NCI-H774 (cell line): ENCODE data around the gene MRPL23.

Experiments used
- DNase-seq: peaks from one replicate; lab custom pipeline; 2025; lab: John Stamatoyannopoulos, UW

Gene MRPL23

GRCh38 chr11:1946812-1947484, at the start of gene MRPL23:
Gene MRPL23, plus strand, starts transcription at chr11:1947332. Its CDS starts 31 bp downstream, at chr11:1947363.
- no peak for DNase-seq

GRCh38 chr11:1899090-1899489, 48.0 kb upstream of the MRPL23 start:
- DNase-seq = no peak

- no peak for DNase-seq
These were observed 47.4 kb upstream of the MRPL23 start for GRCh38 chr11:1899686-1900085.

GRCh38 chr11:1906181-1906580, 41.0 kb upstream of the MRPL23 start:
- no peak for DNase-seq

GRCh38 chr11:1906611-1907423, 40.3 kb upstream of the MRPL23 start:
- no peak for DNase-seq

- no peak for DNase-seq
These were observed 38.5 kb upstream of the MRPL23 start for GRCh38 chr11:1908618-1909017.

GRCh38 chr11:1909524-1909923, 37.6 kb upstream of the MRPL23 start:
- no peak for DNase-seq

- no peak for DNase-seq
These were observed 34.7 kb upstream of the MRPL23 start for GRCh38 chr11:1912289-1912878.

- no peak for DNase-seq
These were observed 33.7 kb upstream of the MRPL23 start for GRCh38 chr11:1913271-1914060.

GRCh38 chr11:1915795-1916131, 31.4 kb upstream of the MRPL23 start:
- DNase-seq = no peak

GRCh38 chr11:1916132-1916985, 30.8 kb upstream of the MRPL23 start:
- DNase-seq = no peak

- no peak for DNase-seq
These were observed 30.1 kb upstream of the MRPL23 start for GRCh38 chr11:1916986-1917522.

- DNase-seq = no peak
These were observed 29.4 kb upstream of the MRPL23 start for GRCh38 chr11:1917523-1918435.

- no peak for DNase-seq
These were observed 28.5 kb upstream of the MRPL23 start for GRCh38 chr11:1918436-1919315.

- DNase-seq = no peak
These were observed 27.6 kb upstream of the MRPL23 start, which contains the start of gene TNNT3 for GRCh38 chr11:1919391-1920127. Gene TNNT3, plus strand, starts transcription at chr11:1919703. Its CDS starts 3,172 bp downstream, at chr11:1922875.

- no peak for DNase-seq
These were observed 26.8 kb upstream of the MRPL23 start for GRCh38 chr11:1920128-1920908.

- DNase-seq = no peak
These were observed 26.1 kb upstream of the MRPL23 start for GRCh38 chr11:1920909-1921573.
